Mesothelial cell of epicardium (in vitro differentiated cells): ENCODE measurements around the gene MAD1L1. TPM values are rescaled to one million over a fixed set of nuclear protein-coding genes. Genes with fewer than 3 reads are reported as not detected.

Experiments used
- DNase-seq, 2 experiments: peaks; one replicate each; pipeline ENCODE4 v3.0.0; 2021; ENCODE audit warnings: low spot score in 2 of 2; ENCODE audit not compliant: unreplicated experiment in 2 of 2
- H3K27ac Mint-ChIP-seq: 2 replicates; pipeline ENCODE4 v1.8.0; 2021; ENCODE audit warnings: mixed read lengths
- H3K27me3 Mint-ChIP-seq: 2 replicates; pipeline ENCODE4 v1.8.0; 2021; ENCODE audit warnings: low read depth, mixed read lengths
- H3K36me3 Mint-ChIP-seq: 2 replicates; pipeline ENCODE4 v1.8.0; 2021; ENCODE audit warnings: mixed read lengths
- H3K4me1 Mint-ChIP-seq: 2 replicates; pipeline ENCODE4 v1.8.0; 2021; ENCODE audit warnings: mixed read lengths
- H3K4me3 Mint-ChIP-seq: 2 replicates; pipeline ENCODE4 v1.8.0; 2021; ENCODE audit warnings: mild to moderate bottlenecking, moderate library complexity, mixed read lengths
- H3K9me3 Mint-ChIP-seq: 2 replicates; pipeline ENCODE4 v1.8.0; 2021; ENCODE audit warnings: mixed read lengths
- CTCF ChIP-seq: fragments of 200-600 bp; sonication (generic); IDR thresholded peaks from one replicate; pipeline ENCODE4 v1.5.0; 2021; ENCODE audit warnings: antibody characterized with exemption; ENCODE audit not compliant: unreplicated experiment
- total RNA-seq: library from RNA; stranded (reverse); gene quantifications from 3 replicates; pipeline ENCODE4 v1.2.1, GENCODE V29; 2021

MAD1L1 gene
- total RNA-seq, 1 donor from 2014 or later: 45.0 TPM

DNA sequence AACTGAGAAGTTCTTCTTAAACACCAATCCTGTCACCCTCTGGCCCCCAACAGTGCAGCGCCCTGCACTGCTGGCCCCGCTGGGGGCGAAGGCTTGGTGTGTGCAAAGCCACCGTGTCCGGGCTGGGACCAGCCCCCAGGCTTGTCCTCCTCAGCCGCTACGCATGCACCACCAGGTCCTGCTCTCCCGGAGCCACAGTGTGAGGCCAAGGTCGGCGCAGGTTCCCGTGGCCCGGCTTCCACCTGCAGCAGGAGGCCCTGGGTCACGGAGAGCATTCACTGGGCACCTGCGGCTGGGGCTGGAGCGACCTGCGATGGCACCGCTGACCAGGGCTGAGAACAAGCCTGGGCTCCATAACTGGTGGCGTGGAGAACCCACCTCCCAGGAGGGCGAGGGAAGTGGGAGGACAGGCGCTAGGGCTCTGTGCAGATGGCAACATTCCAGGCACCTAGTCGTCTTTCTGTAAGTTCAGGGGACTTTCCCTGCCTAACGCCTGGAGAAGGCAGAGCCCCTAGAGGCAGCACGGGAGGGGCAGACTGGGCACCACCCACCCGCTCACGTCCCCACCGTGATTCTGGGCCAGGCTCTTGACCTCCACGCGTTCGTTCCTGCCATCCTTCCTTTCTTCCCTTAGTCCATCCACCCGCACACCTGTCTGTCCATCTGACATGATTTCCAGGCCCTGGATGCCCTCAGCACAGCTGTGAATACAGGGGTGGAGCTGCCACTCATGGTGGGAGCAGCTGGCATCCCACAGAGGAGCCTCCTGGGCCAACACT lies 291.1 kb downstream of the MAD1L1 start:
- Mint-ChIP-seq H3K4me1 (peaks cover 2% of the 10 kb centered on the region), H3K27me3 (no peaks in the 10 kb centered on the region), H3K9me3 (peaks cover 4% of the 10 kb centered on the region), H3K4me3 (no peak overlapping the region), H3K36me3 (peaks cover 4% of the 10 kb centered on the region), H3K27ac (no peak overlapping the region)
- DNase-seq: no peak
- TF ChIP-seq CTCF: no peak

DNA sequence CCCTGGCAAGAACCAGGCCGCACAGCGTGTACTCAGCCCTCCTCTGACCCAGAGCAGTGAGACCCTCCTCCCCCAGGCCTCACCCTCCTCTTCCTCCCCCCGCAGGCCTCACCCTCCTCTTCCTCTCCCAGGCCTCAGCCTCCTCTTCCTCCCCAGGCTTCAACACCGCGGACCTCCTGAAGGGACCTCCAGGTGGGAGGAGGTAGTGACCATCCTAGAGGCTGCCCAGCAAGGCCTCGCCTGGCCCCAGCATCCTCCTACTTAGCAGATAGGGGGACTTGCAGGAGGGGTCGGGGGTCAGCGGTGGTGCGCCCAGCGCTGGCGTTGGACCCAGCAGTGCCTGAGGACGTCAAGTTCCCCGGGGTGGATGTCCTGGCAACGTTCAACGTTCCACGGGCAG lies 291.9 kb downstream of the MAD1L1 start:
- H3K27ac Mint-ChIP-seq: no peak overlapping the region
- H3K9me3 Mint-ChIP-seq: peaks cover 4% of the 10 kb centered on the region
- TF ChIP-seq CTCF: no peak
- H3K27me3 Mint-ChIP-seq: no peaks in the 10 kb centered on the region
- DNase-seq: no peak
- H3K4me1 Mint-ChIP-seq: peaks cover 2% of the 10 kb centered on the region
- H3K36me3 Mint-ChIP-seq: peaks cover 8% of the 10 kb centered on the region
- no peak overlapping the region for H3K4me3 Mint-ChIP-seq

GRCh38 chr7:1940402-1940786 lies 292.4 kb downstream of the MAD1L1 start:
- peaks cover 2% of the 10 kb centered on the region for H3K4me1 Mint-ChIP-seq
- H3K4me3 Mint-ChIP-seq: no peak overlapping the region
- H3K27me3 Mint-ChIP-seq: no peaks in the 10 kb centered on the region
- no peak overlapping the region for H3K27ac Mint-ChIP-seq
- H3K36me3 Mint-ChIP-seq: peaks cover 11% of the 10 kb centered on the region
- no peak for TF ChIP-seq CTCF
- H3K9me3 Mint-ChIP-seq: peaks cover 4% of the 10 kb centered on the region
- no peak for DNase-seq

DNA sequence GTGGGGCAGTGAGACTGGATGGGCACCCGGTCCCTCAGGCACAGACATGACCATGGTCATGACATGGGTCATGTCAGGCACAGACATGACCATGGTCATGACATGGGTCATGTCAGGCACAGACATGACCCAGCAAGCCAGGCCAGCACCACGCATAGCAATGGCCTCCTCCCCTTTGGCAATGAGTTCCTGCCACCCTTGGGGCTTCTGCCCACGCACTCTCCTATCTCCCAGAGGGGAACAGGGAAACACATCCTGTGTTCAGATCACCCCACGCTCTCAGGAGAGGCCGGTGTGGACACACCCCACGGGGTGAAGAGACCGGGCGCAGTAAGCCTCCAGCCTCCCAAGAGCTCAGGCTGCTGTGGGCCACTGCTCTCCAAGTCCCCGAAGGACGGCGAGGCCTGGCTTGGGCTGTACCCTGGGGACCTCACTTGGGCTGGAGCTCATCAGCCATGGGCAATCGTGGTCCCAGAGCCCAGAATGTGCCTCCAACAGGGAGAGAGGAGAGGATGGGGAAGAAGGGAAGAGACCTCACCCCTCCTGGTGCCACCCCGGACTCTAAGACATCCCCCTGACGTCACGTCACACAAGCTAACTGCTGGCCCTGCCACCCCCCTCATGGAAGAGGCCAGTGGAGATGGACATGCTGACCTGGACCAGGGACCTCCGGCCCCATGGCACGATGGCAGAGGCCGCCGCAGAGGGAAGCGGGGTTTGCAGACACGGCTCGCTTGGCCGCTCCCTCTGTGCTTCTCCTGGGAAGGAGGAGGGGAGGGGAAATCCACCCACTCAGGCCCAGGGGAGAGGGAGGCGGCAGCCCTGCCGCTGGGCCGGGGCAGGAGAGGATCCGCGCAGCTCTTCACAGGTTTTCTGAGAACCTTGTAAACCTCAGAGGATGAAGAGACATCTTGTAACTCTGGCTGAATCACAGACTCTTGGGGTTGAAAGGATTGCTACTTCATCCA lies 293.0 kb downstream of the MAD1L1 start:
- TF ChIP-seq CTCF: no peak
- Mint-ChIP-seq H3K27ac (no peak overlapping the region), H3K4me1 (peaks cover 2% of the 10 kb centered on the region), H3K4me3 (no peak overlapping the region), H3K9me3 (peaks cover 4% of the 10 kb centered on the region), H3K27me3 (no peaks in the 10 kb centered on the region), H3K36me3 (peaks cover 13% of the 10 kb centered on the region)
- DNase-seq: no peak

GRCh38 chr7:1938788-1939433 lies 293.8 kb downstream of the MAD1L1 start:
- no peak for DNase-seq
- Mint-ChIP-seq H3K4me3 (no peak overlapping the region), H3K27ac (no peak overlapping the region), H3K36me3 (peaks cover 20% of the 10 kb centered on the region), H3K9me3 (peaks cover 11% of the 10 kb centered on the region), H3K27me3 (no peaks in the 10 kb centered on the region), H3K4me1 (peaks cover 2% of the 10 kb centered on the region)
- no peak for TF ChIP-seq CTCF
